GM12872 (cell line): ENCODE measurements around the gene NGDN.
A peak's percentile ranks its signal among the peaks of the same experiment; 100 is the strongest.

Experiments used
- CTCF ChIP-seq: IDR thresholded peaks from 3 replicates; pipeline ENCODE4 v1.5.1; 2011; ENCODE audit warnings: low read depth, mild to moderate bottlenecking, low read length, moderate library complexity; ENCODE audit not compliant: insufficient read depth

NGDN gene

DNA sequence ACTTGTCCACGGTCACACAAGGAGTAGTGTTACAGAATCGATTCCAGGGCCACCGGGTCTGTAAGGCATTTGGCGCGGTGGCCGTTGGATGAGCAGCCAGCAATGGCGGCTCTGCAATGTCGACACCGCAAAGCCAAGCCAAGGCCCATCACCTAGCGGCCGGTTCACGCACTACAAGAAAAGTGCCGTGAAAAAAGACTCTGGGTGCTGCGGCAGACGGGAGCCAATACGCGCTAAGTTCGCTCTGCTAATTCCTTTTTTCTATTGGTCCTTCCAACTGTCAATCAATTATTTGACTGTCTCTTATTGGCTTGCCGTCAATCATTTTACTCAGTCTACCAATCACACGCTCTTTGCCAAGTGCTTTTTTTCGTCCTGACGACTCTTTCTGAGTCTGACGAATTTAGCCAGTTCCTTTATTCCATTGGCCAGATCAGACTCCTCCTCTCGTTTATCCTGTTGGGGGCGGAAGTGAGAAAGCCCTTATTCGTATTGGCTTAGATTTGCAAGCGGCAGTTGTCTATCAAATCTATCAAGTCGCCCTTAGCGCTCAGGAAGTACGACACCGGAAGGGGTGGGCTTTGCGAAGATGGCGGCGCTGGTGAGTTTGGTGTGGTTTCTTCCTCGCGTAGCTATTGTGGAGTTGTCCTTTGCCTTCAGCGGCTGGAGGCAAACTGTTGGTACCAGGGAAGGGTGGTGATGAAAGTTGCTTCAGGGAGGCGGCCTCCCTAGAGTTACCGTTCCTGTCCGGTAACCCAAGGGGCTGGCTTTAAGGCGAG lies at the start of gene NGDN:
Gene NGDN, plus strand, starts transcription at position 577 of the 779 bp plus-strand sequence. Its CDS starts 13 bp downstream, at position 590.
- TF ChIP-seq CTCF: peak; percentile 87

DNA sequence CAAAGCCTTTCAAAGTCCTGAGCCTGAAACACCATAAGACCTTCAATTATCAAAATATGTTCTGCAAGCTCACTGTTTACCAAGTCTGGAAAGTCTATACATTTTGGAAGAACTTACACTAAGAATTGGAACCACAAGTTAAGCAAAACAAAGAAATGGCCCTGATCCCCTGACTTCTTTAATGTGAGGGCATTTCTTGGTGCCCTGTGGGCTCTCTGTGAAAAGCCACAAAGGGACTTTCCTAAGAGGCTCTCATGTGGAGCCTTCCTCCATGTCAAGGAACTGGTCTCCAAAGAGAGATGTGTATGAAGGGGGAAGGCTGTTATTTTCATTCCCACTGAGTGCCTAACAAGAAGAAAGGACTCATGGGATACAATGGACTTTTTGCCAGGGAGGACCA lies 47.9 kb upstream of the NGDN start:
- TF ChIP-seq CTCF: no peak

GRCh38 chr14:23423657-23424056 lies 45.8 kb upstream of the NGDN start:
- no peak for TF ChIP-seq CTCF

GRCh38 chr14:23425169-23425568 lies 44.3 kb upstream of the NGDN start:
- TF ChIP-seq CTCF: no peak

- TF ChIP-seq CTCF: no peak
These were observed 40.6 kb upstream of the NGDN start for GRCh38 chr14:23428686-23429495.

DNA sequence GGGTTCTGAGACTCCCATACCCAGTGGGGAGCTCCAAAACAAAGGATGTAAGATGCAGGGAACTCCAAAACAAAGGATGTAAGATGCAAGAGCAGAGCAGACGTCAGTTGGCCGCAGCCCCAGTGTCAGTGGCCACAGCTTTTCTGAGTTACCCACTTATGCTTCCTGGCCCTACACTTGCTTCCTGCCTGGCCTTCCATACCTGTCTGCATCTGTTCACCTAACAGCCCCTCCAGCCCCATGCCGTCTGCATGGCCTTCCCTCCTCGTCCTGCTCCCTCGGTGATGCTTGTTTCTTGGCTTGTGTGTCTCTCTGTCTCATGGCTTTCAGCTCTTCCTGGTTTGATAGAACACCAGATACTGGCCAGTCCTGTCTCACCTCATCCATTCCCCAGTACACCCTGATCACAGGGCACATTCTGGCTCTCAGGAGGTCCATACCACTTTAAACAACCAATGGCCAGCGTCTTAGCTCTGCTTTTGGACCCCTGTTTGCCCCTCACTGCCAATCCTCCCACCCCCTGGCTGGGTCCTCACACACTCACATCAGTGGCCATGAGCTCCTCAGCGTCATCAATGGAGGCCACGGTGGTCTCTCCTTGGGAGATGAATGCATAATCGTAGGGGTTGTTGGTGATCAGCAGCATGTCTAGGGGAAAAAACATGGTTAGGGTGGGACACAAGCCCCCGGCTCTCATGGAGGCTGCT lies 39.3 kb upstream of the NGDN start:
- no peak for TF ChIP-seq CTCF

GRCh38 chr14:23430723-23431085 lies 38.8 kb upstream of the NGDN start:
- TF ChIP-seq CTCF: no peak
